Ramos (cell line): ENCODE results near the gene NQO2.
"Not testable (repeated sequence)": the region's sequence is repeated elsewhere in the genome, so short reads cannot be mapped to it uniquely, and the experiment has no call there.

Experiments
- in situ Hi-C: fragments of 300-500 bp; cut with MboI; formaldehyde crosslinking; loops from one replicate; pipeline ENCODE4 v1.14.3; 2022; ENCODE audit warnings: low sequenced_read_pairs; ENCODE audit not compliant: unreplicated experiment

NQO2 gene

GRCh38 chr6:3058957-3059356 lies 59.3 kb downstream of the NQO2 start:
- in situ Hi-C loops: loop anchor here (10.0 kb wide), 1 partner anchor 214 kb away; the partner anchor contains the start of gene SERPINB1

GRCh38 chr6:3060092-3060491 lies 60.4 kb downstream of the NQO2 start:
- in situ Hi-C loops: not testable (repeated sequence)

GRCh38 chr6:3061501-3061941 lies 61.8 kb downstream of the NQO2 start:
- in situ Hi-C loops: no loop called here

GRCh38 chr6:3063340-3063732 lies 63.6 kb downstream of the NQO2 start:
- in situ Hi-C loops: not testable (repeated sequence)

GRCh38 chr6:3063733-3064700 lies 64.3 kb downstream of the NQO2 start:
- in situ Hi-C loops: no loop called here

- in situ Hi-C loops: no loop called here
Observed at GRCh38 chr6:3068329-3069214, 68.9 kb downstream of the NQO2 start, which contains the start of gene RIPK1. Gene RIPK1, plus strand, starts transcription at chr6:3068494. Its CDS starts 8,330 bp downstream, at chr6:3076824.
